ENCODE data around the gene SPEN.

SPEN gene

DNA sequence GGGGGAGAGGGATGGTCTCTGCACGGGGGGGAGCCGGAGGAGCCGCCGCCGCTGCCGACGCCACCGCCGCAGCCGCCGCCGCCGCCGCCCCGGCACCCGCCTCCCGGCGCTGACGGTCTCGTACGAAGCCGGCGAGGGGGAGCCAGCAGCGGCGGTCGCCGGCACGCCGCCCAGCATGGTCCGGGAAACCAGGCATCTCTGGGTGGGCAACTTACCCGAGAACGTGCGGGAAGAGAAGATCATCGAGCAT, 311 bp downstream of the SPEN start:
- TF ChIP-seq, protein P1, sequence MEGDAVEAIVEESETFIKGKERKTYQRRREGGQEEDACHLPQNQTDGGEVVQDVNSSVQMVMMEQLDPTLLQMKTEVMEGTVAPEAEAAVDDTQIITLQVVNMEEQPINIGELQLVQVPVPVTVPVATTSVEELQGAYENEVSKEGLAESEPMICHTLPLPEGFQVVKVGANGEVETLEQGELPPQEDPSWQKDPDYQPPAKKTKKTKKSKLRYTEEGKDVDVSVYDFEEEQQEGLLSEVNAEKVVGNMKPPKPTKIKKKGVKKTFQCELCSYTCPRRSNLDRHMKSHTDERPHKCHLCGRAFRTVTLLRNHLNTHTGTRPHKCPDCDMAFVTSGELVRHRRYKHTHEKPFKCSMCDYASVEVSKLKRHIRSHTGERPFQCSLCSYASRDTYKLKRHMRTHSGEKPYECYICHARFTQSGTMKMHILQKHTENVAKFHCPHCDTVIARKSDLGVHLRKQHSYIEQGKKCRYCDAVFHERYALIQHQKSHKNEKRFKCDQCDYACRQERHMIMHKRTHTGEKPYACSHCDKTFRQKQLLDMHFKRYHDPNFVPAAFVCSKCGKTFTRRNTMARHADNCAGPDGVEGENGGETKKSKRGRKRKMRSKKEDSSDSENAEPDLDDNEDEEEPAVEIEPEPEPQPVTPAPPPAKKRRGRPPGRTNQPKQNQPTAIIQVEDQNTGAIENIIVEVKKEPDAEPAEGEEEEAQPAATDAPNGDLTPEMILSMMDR (conservative IDR thresholded peaks at IDR 0.05; ENCODE audit: low read depth, low read length): no peak
- DNase-seq (ENCODE audit: low read depth): no peak
- peak overlapping the region; percentile 90 for H3K4me3 ChIP-seq (ENCODE audit: low read length)

DNA sequence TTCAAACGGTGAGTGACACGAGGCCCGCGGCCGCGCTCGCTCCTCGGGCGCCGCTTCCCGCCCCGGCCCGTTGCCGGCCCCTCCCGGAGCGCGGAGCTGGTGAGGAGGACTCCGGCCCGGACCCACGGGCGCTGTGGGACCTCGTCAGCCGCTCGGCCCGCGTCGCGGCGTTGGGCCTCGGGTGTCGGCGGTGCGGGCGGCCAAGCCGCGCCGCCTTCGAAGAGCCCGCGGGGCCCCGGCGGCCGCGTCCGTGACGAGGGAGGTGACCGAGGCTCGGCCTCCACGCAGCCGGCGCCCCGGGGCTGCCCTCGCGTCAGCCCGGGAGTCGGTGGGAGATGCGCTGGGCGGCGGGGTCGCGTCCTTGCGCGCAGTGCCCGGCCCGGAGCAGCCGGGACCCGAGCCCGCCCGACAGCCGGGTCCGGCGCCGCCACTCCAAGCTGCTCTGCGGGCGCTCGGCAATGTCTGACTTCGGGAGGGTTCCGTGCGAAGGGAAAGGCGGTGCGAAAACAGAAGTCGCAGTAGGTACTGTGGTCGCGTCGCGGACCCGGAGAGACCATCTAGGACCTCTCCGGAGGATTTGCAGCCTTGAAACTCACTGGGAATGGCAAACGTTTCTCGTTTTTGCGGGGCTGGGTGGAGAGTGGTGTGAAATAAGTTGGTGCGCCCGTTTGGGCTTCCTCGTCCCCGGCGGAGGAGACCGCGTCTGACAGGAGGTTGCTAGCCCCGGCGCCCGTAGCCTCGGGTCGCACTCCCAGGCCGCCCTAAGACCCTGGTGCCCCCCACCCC, 829 bp downstream of the SPEN start:
- TF ChIP-seq, protein P1 (conservative IDR thresholded peaks at IDR 0.05; ENCODE audit: low read depth, low read length): no peak
- peak overlapping the region; percentile 90 for H3K4me3 ChIP-seq (ENCODE audit: low read length)
- no peak for DNase-seq (ENCODE audit: low read depth)

DNA sequence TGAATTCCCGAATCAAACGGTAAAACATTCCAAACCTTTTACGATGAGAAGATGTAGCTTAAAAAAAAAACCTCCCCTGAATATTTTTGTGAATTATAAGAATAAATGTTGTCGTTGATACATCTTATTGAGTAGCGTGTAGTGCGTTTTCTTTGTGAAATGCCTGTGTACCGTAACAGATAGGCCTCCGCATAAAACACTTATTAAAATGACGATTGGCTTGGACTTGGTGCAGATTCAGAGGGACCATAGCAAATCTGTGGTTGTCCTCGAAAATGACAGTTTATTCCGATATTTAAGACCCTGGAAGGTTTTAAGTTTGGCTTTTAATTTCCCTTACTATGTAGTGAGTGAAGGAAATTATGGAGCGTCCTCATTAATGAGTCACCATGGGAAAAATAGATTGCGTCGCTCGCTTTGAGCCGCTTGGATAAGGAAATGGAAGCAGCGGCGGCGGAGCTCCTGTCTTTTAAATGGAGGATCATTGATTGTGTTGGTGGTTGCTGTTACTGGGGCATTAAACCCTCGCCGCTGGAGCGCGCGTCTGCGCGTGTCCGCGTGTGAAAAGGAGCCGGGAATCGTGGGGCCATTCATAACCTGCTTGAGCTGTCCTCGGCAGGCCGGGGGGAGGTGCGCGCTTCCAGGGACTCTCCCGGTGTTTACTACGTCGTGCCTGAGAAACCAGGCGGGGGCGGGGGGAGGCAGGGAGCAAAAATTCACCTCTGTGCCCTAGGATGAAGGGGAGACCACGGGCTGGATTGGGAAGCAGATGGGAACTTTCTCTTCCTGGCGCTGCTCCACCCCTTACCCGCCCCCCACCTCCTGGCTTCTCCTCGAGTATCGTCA, 1.6 kb downstream of the SPEN start:
- DNase-seq (ENCODE audit: low read depth): peak; percentile 66
- TF ChIP-seq, protein P1 (conservative IDR thresholded peaks at IDR 0.05; ENCODE audit: low read depth, low read length): no peak
- H3K4me3 ChIP-seq (ENCODE audit: low read length): peak overlapping the region; percentile 90

DNA sequence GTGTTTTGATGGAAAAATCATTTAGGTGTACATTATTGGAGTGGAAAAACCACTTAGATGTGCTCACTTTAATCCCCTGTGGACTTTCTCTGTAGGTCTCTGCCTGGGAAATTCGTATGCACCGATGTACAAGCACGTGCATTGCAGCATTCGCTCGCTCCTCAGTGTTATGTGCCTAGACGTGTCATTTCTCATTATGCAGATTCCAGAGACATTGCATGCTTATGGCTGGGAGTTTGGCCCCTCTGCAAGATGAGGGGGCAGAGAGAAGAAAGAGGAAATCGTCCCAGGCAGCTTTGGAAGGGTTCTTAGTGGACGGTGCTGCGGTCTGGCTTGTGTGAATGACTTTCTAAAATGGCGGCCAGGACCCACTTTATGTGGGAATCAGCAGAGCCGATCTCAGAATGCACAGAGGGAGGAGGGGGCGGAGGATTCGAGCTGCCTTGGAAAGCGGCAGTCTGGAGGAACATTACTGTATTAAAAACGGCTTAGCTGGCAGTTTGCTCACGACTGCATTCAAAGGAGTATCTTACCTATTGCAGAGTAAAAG, 2.3 kb downstream of the SPEN start:
- TF ChIP-seq, protein P1 (conservative IDR thresholded peaks at IDR 0.05; ENCODE audit: low read depth, low read length): no peak
- H3K4me3 ChIP-seq (ENCODE audit: low read length): peak overlapping the region; percentile 90
- peak; percentile 45 for DNase-seq (ENCODE audit: low read depth)

GRCh38 chr1:15850471-15851001, 3.0 kb downstream of the SPEN start:
- DNase-seq (ENCODE audit: low read depth): no peak
- H3K4me3 ChIP-seq (ENCODE audit: low read length): peak overlapping the region; percentile 90
- TF ChIP-seq, protein P1 (conservative IDR thresholded peaks at IDR 0.05; ENCODE audit: low read depth, low read length): no peak

DNA sequence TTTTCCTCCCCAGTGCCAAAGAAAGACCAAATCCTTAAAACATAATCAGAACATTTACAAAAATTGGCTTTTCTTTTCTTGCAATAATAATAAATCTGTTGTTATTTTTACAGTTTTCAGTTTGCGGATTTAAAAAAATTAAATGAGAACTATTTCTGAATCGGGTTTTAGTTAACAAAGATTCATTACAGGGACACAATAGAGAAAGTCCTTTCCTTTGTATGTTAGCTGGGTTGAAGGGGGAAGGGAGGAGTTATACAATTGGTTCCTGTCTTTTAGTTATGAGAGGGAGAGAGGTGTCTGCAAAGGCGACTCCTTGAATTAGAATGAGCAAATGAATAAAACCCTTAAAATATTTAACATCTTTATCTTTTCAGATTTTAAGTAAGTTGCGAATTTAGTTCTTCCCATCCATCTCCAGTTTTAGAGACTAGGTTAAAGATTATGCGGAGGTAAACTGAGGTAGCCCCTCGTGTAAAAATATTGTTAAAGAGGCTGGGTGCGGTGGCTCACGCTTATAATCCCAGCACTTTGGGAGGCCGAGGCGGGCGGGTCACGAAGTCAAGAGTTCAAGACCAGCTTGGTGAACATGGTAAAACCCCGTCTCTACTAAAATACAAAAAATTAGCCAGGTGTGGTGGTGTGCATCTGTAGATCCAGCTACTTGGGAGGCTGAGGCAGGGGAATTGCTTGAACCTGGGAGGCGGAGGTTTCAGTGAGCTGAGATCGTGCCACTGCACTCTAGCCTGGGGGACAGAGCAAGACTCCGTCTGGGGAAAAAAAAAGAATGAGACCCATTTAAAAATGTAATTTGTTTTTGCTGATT, 3.9 kb downstream of the SPEN start:
- H3K4me3 ChIP-seq (ENCODE audit: low read length): no peak overlapping the region
- no peak for DNase-seq (ENCODE audit: low read depth)
- TF ChIP-seq, protein P1 (conservative IDR thresholded peaks at IDR 0.05; ENCODE audit: low read depth, low read length): no peak

Data from retinal pigment epithelial cell (primary cell).